ENCODE data around the gene CLCA1.
A peak's percentile ranks its signal among the peaks of the same experiment; 100 is the strongest.

Gene CLCA1

DNA sequence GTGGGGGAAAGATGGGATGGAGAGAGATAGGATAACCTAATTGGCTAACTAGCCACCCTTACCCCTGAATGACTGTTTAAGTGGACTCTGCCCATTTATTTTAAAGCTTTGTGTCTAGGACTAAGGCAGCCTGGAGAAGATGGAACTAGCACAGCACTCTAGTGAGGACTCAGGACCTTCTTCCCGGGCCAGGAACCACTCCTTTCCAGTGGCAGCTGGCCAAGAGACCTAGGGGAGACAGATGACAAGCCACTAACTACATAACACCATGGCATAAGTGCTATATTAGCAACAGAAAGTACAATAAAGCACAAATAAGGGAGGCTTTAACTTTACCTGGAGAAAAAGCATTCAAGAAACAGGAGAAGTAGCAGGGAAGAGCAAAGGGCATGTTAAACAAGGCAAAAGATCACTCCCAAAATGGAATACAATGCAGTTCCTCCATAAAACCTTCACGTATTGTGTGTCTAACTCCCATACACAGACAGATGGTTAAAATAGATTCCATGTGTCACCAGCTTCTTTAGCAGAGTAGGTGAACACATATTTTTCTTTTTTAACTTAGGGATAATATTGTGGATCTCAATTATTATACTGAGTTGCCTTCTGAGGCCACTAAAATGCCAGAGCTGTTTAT is 20.6 kb downstream of the CLCA1 start:
- no peak for DNase-seq
- Histone ChIP-seq H3K27me3 (no peaks in the 10 kb centered on the region), H3K9me3 (no peaks in the 10 kb centered on the region), H3K4me3 (ENCODE audit: low read depth, low read length) (no peak overlapping the region), H3K36me3 (no peaks in the 10 kb centered on the region), H3K4me1 (no peaks in the 10 kb centered on the region)
- TF ChIP-seq, protein P1, sequence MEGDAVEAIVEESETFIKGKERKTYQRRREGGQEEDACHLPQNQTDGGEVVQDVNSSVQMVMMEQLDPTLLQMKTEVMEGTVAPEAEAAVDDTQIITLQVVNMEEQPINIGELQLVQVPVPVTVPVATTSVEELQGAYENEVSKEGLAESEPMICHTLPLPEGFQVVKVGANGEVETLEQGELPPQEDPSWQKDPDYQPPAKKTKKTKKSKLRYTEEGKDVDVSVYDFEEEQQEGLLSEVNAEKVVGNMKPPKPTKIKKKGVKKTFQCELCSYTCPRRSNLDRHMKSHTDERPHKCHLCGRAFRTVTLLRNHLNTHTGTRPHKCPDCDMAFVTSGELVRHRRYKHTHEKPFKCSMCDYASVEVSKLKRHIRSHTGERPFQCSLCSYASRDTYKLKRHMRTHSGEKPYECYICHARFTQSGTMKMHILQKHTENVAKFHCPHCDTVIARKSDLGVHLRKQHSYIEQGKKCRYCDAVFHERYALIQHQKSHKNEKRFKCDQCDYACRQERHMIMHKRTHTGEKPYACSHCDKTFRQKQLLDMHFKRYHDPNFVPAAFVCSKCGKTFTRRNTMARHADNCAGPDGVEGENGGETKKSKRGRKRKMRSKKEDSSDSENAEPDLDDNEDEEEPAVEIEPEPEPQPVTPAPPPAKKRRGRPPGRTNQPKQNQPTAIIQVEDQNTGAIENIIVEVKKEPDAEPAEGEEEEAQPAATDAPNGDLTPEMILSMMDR (IDR thresholded peaks at IDR 0.05; ENCODE audit: low read depth, low read length) = no peak

DNA sequence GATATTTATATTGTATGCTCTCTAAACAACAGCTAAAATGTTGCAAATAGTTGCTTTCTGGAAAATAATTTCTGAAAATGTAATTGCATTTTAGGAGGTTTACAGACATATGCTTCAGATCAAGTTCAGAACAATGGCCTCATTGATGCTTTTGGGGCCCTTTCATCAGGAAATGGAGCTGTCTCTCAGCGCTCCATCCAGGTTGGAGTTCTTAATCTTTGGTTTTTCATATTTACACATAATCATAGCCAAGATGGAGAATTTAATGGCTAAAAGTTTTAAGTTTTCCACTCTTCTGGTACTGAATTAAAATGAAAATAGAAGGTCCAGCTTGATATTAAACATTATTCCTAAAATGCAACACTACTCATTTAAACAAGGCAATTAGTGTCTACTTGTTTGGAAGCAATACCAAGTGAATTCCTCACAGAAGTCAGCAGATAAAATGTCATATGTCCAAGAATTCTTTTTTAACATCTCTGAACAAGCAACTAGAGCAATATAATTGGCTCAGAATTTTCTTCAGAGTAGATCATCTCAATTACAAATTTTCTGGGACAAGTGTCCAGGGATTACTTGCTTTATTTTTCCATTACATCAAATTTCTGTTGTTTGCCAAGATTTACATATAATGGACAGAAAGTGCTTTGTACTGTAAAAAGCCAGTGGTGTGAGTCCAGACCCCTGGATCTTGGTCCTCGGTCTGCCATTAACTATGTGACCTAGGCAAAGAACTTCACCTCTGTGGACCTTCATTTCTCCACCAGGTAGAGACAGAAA is 22.6 kb downstream of the CLCA1 start:
- TF ChIP-seq, protein P1 (IDR thresholded peaks at IDR 0.05; ENCODE audit: low read depth, low read length) = no peak
- H3K9me3 ChIP-seq = no peaks in the 10 kb centered on the region
- H3K27me3 ChIP-seq = no peaks in the 10 kb centered on the region
- H3K36me3 ChIP-seq = no peaks in the 10 kb centered on the region
- no peaks in the 10 kb centered on the region for H3K4me1 ChIP-seq
- no peak overlapping the region for H3K4me3 ChIP-seq (ENCODE audit: low read depth, low read length)
- DNase-seq = no peak

GRCh38 chr1:86498281-86498680 is 29.6 kb downstream of the CLCA1 start:
- Histone ChIP-seq H3K9me3 (no peaks in the 10 kb centered on the region), H3K36me3 (no peaks in the 10 kb centered on the region), H3K4me3 (ENCODE audit: low read depth, low read length) (no peak overlapping the region), H3K27me3 (no peaks in the 10 kb centered on the region), H3K4me1 (no peaks in the 10 kb centered on the region)
- no peak for DNase-seq
- TF ChIP-seq, protein P1 (IDR thresholded peaks at IDR 0.05; ENCODE audit: low read depth, low read length) = no peak

- Histone ChIP-seq H3K4me1 (no peaks in the 10 kb centered on the region), H3K27me3 (no peaks in the 10 kb centered on the region), H3K4me3 (ENCODE audit: low read depth, low read length) (no peak overlapping the region), H3K9me3 (no peaks in the 10 kb centered on the region), H3K36me3 (no peaks in the 10 kb centered on the region)
- DNase-seq = no peak
- TF ChIP-seq, protein P1 (IDR thresholded peaks at IDR 0.05; ENCODE audit: low read depth, low read length) = peak; percentile 67; the same call in 1 of the 2 replicates
Observed at GRCh38 chr1:86499987-86500593, 31.4 kb downstream of the CLCA1 start.

DNA sequence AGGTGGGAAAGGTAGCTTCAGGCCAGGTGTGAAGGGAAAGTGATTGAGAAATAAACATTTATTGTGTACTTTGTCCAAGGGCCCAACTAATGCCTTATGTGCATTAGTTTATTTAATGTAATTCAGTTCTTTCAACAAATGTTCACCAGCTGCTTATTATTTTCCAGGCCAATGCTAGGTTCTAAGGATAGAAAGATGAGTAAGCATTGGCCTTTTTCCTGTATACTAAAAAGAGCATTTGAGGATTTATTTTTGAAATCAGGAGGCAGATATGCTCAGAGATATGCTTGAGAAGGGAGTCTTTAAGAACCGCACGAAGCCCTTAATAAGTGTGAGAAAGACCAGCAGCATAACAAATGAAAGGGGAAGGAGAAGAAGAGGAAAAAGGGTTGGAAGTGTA is 32.0 kb downstream of the CLCA1 start:
- no peak for DNase-seq
- Histone ChIP-seq H3K4me3 (ENCODE audit: low read depth, low read length) (no peak overlapping the region), H3K9me3 (no peaks in the 10 kb centered on the region), H3K4me1 (no peaks in the 10 kb centered on the region), H3K36me3 (no peaks in the 10 kb centered on the region), H3K27me3 (no peaks in the 10 kb centered on the region)
- TF ChIP-seq, protein P1 (IDR thresholded peaks at IDR 0.05; ENCODE audit: low read depth, low read length) = no peak

All from BE2C (cell line).